Measurements from ENCODE around the gene FAM53A.

GRCh38 chr4:1683261-1683735 lies 815 bp downstream of the FAM53A start:
- no peak for TF ChIP-seq CTCF (IDR thresholded peaks at IDR 0.05)
- TF ChIP-seq ZFX (IDR thresholded peaks at IDR 0.05; ENCODE audit: borderline replicate concordance), result no peak
